GM18498 (cell line): ENCODE data around the gene APBA1.
A peak's percentile ranks its signal among the peaks of the same experiment; 100 is the strongest.

Experiments used
- ATAC-seq: cut with Tn5 transposase; IDR thresholded peaks from one replicate; pipeline ENCODE4 v1.9.1; 2021; ENCODE audit warnings: mild to moderate bottlenecking, moderate library complexity; ENCODE audit not compliant: unreplicated experiment

APBA1 gene

DNA sequence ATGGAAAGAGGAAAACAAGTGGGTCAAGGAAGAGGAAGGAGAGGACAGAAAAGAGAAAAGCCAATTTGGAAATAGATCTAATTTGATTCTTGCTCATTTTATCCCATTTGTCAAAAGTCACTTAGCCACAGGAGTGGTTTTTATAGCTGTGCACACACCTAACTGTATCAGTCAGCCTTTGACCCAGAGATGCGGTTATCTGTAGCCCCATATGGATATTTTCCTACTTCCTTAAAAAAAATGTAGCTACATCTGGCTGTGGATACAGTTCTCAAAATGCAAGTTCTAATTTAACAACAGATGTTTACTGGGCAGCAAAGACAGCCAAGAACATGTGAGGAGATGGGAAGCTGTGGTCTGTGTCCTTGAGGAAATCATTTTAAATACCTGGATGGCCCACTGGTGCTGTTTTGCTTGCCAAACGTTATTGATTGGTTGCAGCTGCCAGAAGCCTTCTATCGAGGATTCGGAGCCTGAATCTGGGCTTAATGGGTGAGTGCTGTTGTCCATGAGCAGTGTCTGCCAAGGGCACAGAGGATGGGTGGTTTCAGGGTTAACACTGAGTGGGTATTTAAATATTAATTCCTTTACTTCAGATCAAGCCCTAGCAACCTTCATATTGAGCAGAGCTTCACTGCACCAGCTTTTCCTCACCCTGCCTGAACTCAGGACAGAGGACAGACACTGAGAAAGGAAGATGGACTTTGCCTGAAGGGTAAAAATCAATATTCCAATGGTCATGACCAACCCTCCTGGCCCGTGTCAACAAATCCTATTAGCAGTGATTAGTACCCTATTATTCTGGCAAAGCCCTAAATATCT is 92.2 kb downstream of the APBA1 start:
- no peak for ATAC-seq

DNA sequence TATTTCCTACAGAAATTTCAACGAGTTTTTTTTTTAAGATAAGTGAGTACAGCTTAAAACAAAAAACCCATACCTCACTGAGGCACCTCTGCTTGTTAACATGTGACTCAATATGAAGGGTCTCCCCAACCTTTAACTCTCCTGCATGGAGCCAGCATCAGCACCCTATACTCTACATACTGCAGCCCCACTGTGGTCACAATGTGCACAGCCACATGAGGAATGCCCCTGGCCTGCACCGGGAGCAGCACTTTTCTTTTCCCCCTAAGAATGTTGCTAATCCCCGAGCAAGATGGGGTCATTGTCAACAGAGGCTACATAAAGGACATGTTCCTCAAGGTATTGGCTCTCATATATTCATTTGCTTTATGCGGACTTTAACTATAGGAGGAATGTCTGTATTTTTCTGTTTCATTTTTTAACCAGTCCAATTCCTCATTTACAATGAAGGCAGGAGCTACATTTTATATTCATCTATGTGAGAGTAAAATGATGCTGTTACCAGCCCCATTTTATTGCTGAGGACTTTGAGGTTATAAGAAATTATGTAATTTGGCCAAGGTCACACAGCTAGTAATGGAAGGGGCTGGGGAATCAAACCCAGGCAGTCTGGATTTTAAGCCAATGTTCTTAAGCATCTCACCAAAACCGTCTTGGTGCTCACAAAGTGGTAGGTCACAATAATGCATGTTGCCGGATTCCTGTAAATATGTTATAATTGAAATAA is 93.0 kb downstream of the APBA1 start:
- no peak for ATAC-seq

DNA sequence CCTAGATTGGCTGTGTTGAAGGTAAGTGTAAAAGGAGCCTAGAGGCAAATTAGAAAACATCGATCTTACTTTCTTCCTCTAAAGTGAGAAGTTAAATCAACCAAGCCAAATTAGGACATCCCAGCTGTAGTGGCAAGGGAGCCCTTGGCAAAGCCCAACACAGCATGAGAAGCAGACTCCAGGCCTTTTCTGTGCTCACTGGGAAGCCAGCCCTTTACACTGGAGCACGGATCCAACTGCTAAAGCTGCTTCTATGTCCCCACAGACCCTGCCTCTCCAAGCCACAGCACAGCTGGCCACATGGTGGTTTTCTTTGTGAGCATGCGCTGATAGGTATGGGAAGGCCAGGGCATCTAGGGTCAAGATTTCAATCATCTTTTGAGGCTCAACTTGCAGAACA is 94.1 kb downstream of the APBA1 start:
- no peak for ATAC-seq

DNA sequence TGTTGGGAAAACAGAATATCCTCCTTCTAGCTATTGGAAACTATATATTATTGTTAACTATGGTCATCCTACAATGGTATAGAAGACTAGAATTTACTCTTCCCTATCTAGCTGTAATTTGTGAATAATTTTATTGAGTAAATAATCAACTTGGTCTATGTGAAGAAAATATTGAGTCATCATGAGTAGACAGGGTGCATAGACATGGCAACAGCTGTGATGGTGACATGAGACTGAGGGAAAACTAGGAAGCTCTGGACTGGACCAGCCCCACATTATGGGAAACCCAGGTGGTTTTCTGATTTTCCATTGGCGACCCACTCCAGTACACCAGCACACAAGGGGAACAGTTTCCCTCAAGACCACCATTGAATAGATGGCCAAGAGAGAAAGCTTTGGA is 95.0 kb downstream of the APBA1 start:
- ATAC-seq: no peak

DNA sequence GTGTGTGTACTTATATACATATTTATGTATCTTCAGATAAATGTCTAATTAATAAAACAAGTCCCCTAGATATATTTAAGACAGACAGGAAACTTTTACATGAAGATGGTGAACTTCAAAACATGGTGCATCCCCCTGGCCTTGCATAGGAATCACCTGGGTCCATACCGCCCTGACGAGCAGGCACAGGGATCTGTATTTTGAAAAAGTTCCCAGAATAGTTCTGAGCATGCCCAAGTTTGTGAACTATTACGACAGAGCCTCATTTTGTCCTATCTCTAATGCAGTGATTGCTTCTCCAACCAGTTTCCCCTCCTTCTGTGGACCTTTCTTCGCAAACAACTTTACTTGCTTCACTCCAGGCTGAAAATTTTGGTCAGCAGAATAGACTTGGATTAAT is 98.1 kb downstream of the APBA1 start:
- ATAC-seq: no peak

DNA sequence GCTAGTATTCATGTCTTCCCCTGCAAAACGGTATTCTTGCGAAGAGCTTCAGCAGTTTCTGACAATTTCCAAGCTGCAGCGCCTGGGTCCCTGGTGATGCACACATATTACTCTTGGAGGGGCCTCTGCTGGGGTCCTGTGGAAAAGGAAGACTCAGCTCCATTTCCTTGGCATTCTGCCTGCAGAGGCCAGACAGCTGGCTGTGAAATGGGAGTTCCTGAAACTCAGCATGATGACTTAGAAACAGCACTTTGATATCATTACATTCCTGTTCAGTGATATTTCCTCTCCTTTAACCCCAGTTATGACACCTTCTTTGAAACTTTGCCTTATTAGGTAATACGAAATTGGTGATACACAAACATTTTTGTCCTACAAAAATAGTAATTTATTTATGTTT is 98.5 kb downstream of the APBA1 start:
- ATAC-seq: no peak

DNA sequence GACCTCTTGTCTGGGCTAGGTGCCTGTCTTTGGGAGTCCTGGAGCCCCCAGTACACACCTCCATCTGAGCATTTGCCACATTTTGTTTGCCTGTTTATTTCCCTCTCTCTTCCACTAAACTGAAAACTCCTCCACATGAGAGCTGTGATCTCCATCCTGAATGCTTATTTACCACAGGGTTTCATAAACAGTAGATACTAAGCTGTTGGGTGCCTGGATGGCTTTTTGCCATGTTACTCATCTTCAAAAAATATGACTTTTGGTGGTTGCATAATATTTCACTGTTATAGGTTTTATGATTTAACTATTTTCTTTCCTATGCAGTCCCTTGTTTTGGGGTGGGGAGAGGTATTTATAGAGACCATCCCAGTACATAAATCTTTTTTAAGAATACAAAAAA is 99.6 kb downstream of the APBA1 start:
- ATAC-seq: no peak

DNA sequence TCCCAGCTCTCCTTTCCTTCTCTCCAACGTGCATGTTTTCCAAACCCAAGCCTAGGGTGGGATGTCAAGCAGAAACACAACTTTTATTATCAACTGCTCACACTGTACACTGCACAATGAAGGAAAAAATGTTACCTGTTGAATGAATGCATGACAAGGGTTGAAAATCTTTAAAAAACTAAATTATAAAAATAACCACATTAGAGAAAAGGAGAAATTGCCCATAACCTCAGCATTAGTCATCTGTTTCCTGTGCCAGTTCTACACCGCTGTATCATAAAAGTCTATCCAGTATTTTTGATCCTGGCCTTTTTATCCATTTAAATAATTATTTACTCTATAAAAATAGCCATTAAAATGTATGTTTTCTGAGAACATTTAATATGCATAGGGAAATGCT is 101.1 kb downstream of the APBA1 start:
- no peak for ATAC-seq

DNA sequence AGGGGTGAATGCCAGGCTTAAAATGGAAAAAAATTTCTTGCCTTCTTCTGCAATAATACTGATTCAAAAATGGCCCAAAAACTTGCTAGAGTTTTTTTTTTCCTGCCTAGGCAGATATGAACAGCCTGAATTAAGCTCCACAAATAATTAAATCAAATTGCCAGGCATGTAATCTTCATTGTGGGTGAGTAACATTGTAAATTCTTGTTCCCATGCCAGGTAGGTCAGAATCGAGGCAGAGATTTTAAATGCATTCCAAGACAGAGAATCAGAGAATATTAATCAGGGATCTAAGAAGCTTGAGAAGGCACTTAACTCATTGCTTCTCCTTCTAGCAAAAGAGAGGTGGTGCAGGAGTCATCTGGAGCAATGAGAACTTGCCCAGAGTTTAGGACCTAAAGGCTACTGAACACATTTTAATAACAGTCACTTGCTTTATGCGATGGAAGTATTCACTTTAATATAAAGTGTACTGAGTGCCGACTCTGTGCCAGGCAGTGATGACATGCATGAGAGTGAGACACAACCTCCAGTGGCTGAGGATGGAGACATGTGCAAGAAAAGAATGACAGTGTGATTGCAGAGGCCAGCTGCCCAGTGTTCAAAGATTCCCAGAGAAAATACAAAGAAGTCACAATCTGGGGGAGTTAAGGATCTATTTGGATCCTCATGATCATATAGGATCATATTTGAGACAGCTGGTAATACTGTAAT is 102.3 kb downstream of the APBA1 start:
- no peak for ATAC-seq

DNA sequence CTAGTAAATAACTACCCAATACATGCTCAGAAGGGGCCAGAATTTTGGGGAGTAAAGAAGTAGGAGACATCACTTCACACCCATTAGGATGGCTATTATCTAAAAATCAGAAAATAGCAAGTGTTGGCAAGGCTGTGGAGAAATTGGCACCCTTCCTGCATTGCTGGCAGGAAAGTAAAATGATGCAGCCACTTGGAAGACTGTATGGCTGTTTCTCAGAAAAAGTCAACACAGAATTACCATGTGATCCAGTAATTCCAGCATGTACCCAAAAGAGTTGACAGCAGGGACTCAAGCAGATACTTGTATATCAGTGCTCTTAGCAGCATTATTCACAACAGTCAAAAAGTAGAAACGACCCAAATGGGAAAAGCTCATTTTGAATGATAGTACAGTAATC is 107.6 kb downstream of the APBA1 start:
- ATAC-seq: no peak

DNA sequence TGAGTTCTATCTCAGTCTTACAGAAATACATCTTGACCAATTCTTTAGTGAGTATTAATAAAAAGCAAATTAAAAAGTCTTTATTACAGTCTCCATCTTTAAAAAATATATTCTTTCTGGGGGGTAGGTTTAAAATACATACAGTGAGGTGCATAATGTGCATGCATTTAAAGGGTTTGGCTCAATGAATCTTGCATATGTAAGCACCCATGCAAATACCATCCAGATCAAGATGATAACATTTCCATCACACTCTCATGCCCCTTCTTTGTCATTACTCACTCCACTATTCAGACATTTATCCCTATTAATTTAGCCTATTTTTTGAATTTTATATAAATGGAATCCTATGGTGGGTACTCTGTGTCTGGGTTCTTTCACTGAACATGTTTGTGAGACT is 113.0 kb downstream of the APBA1 start:
- ATAC-seq: no peak

DNA sequence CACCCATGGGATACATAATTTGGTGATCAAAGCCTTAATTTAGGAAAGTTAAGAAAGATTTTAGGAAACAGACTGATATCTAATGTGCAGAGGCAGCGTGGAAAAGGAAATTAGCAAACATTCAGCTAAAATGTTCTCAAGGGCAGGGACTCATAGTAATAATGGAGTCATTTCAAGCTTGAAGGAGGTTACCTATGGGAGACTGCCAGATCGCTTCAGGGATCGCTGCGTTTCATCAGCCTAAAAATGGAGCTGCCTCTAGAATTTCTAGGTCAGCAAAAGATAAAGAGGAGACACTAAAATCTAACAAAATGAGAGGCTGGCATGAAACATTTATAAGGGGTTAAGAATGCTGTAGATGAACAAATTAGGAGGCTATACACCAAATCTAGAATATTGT is 115.5 kb downstream of the APBA1 start:
- ATAC-seq: no peak

DNA sequence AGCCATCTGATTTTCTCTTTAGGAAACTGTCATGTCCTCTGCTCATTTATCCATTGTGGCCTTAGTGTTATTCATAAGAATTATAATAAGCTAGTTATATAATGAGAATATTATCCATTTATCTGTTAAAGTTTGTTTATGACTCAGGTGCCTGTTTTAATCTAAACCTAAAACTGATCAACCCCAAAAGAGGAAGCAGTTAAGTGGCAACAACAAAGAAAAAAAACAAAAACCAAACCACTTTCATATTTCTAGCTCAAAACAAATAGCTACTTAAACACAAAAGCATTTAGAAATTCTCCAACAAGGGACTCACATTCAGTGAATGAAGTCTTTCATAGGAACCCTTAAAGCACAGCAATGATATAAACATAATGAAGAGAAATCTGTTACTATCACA is 116.4 kb downstream of the APBA1 start:
- peak; percentile 61 for ATAC-seq

DNA sequence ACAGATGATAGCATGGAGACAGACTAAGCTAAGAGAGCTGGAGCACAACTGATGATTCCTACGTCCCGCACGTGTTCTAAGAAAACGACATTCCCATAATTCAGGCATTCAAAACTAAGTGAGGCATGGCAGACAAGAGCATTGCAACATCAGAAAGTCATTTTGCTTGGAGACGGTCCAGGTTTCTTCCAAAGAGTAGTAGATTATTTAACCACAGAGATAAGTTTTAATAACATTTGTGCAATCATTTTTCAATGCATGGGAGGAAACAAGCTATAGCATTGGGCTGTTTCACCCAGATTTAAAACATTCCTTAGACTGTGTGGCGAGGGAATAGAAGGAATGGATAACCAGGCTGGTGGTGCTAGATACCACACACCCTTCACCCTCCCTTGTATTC is 117.2 kb downstream of the APBA1 start:
- ATAC-seq: no peak

DNA sequence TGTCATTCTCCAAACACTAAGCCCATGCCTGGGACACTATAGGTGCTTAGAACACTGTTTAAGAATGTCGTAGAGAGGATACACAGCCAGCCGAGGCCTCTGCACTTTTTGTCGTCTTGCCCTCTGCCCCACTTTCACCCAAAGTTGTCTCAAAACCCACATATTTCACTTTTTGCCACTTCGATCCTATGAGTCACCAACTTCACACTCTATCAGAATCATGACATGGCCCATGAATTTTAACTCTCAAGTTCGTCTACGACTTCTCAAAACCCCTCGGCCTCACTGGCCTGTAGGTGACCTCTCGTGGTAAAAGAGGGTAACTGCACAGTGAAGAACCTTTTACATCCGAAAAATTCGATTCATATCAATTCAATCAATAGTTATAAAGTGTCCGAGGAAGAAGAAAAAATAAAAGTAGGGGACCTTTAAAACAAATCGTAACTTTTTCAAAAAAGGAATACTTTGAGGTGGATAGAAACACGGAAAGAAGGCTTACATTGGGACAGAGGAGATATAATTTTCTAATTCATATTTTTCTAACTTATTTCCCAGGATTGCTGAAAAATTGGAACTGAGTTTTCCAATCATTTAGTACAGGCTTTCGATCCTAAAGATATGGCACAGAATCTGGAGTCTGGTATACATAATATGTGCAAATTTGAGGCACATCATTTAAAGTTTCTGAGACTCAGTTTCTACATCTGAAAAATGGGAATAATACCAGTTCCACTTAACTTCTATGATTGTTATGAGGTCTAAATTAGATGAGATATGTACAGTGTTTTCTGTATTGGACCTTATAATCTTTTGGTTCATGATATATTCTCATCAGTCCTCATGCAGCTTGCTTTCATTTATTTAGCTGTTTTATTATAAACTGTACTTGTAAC is 122.6 kb downstream of the APBA1 start:
- ATAC-seq: peak; percentile 65

DNA sequence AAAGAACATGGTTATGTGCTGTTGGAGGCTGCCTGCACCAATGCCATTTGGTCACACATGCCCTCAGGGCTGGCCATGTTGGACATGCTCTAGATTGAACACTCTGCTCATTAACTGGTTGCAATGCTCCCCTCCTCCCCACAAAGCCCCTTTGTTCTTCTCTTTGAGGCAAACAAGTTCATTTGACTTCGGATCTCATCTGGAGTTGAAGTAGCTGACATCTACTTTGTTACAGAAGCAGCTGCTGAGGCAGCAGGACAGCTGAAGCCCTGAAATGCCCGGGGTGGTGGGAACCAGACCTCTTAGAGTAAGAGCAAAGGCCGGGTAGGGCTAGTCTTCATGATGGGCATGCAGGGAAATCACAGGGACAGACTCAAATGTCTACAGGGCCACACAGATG is 123.5 kb downstream of the APBA1 start:
- no peak for ATAC-seq

DNA sequence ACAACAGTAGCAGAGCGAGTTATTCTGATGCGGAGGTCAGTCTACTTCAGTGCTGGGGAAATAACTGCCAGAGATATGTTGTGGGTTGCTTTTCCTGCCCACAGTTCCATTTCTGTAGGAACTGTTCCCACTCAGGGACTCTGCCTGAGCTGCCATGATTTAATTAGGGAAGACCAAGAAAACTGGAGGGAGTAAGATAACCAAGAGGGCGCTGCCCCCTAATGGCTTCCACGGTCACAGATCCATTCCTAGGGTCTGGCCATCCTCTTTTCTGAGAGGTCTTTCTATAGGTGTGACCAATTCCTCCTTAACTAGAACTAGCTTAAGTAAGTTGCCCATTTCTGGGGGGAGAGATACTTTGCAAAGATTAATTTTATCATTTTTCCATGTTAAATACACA is 125.9 kb downstream of the APBA1 start:
- no peak for ATAC-seq

DNA sequence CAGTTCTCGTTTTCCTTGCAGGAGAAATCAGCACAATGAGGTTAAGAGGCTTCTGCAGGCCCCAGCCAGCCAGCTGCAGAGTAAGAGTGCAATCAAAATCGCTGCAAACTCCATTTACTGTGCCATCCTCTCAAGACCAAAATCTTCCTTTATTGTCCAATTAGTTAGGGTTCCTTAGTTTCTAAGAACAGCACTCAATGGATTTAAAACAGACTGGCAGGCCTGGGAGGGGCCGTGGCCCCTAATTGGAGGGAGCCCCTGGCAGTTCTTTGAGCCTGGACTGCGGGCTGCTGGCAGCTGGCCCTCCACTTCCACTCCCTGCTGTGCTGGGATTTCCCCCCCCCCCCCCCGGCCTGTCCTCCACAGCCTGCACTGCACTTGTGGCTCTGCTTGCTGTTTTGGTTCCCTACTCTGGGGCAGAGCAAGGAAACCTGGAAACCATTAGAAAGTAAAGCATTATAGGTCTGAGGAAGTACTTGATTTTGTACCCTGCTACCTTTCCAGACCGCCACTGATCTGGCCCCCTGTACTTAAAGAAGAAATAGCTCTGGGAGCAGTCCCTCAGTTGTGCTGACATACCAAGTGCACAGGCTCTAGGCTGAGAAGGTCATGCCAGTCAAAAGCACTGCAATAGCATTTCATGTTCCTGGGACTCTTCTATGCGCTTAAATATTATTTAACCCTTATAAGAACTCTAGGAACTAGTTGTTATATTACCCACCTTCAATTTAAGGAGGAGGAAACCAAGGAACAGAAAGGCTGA is 129.0 kb downstream of the APBA1 start:
- no peak for ATAC-seq

DNA sequence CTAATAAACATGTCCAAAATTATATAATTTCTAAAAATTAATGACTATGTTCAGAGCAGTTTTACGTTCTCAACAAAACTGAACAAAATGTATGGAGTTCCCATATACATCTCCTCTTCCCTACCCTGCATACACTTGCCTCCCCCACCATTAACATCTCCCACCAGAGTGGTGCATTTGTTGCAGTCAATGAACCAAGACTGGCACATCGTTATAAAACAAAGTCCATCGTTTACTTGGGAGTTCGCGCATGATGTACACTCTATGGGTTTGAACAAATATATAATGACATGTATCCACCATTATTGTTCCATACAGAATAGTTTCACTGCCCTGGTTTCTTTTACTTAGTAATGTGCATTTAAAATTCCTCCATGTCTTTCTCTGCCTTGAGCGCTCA is 130.1 kb downstream of the APBA1 start:
- ATAC-seq: no peak

DNA sequence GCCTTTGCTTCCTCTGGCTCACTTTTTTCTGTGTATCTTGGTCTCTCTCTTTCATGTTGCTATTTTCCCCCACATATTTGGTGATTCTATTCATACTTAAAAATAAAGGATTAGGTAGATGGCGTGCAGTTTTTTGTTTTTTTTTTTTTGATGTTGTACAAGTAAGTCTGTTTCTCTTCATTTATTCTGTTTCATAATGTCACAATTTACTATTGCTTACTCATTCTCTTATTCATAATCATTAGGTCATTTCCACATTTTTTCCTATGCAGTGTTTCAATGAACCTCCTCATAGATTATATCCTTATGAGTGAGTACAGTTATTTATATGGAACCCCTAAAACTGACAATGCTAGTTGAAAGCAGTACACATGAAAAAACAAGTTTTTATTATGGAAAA is 136.3 kb downstream of the APBA1 start:
- no peak for ATAC-seq
